K562 (cell line): ENCODE measurements around the gene ACTL9.

ENCODE experiments used
- ATF1 ChIP-seq, 2 experiments: fragments of 450-650 bp in 1 of 2; IDR thresholded peaks; 2 replicates each; pipeline ENCODE4 v1.6.1; 2016; ENCODE audit warnings: missing compliant biosample characterization in 1 of 2, missing genetic modification characterization in 1 of 2
- CTCF ChIP-seq, 3 experiments: IDR thresholded peaks in 2 of 3; conservative IDR thresholded peaks in 1 of 3; 2 replicates each; pipeline ENCODE4 v1.5.1; 2011 to 2012; ENCODE audit warnings: low read length in 3 of 3, mild to moderate bottlenecking in 3 of 3, control low read depth in 2 of 3, improper control_type of control experiment in 1 of 3, inconsistent platforms in 1 of 3, low read depth in 1 of 3, mixed read lengths in 1 of 3, moderate library complexity in 1 of 3; ENCODE audit not compliant: insufficient read depth in 2 of 3
- EZH2 ChIP-seq: IDR thresholded peaks from 2 replicates; pipeline ENCODE4 v1.6.1; 2012; ENCODE audit warnings: low read depth, mild to moderate bottlenecking, inconsistent platforms, low read length, borderline replicate concordance
- MEIS2 ChIP-seq: fragments of 450-650 bp; IDR thresholded peaks from 2 replicates; pipeline ENCODE4 v1.6.1; 2014; ENCODE audit warnings: mild to moderate bottlenecking; ENCODE audit not compliant: partially characterized antibody
- MTA3 ChIP-seq: fragments of 450-650 bp; formaldehyde crosslinking; IDR thresholded peaks from 2 replicates; pipeline ENCODE4 v1.6.1; 2017; ENCODE audit warnings: mild to moderate bottlenecking, borderline replicate concordance
- NKRF ChIP-seq: fragments of 450-650 bp; IDR thresholded peaks from 2 replicates; pipeline ENCODE4 v1.6.1; 2016; ENCODE audit warnings: borderline replicate concordance
- RBM39 ChIP-seq: fragments of 200-400 bp; formaldehyde crosslinking; optimal IDR thresholded peaks from 2 replicates; pipeline ENCODE3; 2018; ENCODE audit warnings: low read depth, low read length
- SMARCB1 ChIP-seq: IDR thresholded peaks from 2 replicates; pipeline ENCODE4 v1.6.1; 2011; ENCODE audit warnings: improper control_type of control experiment, low read depth; ENCODE audit not compliant: insufficient read length
- TAF15 ChIP-seq: fragments of 200-400 bp; formaldehyde crosslinking; IDR thresholded peaks from 2 replicates; pipeline ENCODE4 v1.6.1; 2017; ENCODE audit warnings: mild to moderate bottlenecking, low read depth, low read length, moderate library complexity

- TF ChIP-seq SMARCB1 (no peak), ATF1 (CRISPR knock-in tag; IDR thresholded peaks at IDR 0.05) (no peak), ATF1 (tag; IDR thresholded peaks at IDR 0.05) (no peak), RBM39 (no peak), MTA3 (no peak), MEIS2 (no peak), NKRF (no peak), CTCF (IDR thresholded peaks at IDR 0.05 in 2 of 3, conservative IDR thresholded peaks at IDR 0.05 in 1 of 3; ENCODE audit: insufficient read depth in 2 of 3, low read depth in 1 of 3, low read length in 3 of 3) (no peak), EZH2 (no peak), TAF15 (no peak)
Observed at GRCh38 chr19:8664671-8665057, 33.9 kb downstream of the ACTL9 start.
